ENCODE results near the gene HRG.

Gene HRG

GRCh38 chr3:186665625-186666188, at the start of gene HRG:
Gene HRG (plus strand): TSS chr3:186666014. CDS start chr3:186666032, 18 bp downstream.
- H3K4me3 ChIP-seq (replicated peaks; ENCODE audit: low read depth, low read length), result no peak within 1 kb of the TSS
- TF ChIP-seq CTCF (IDR thresholded peaks at IDR 0.05; ENCODE audit: low read depth, low read length, missing control alignments), result no peak
- DNase-seq (ENCODE audit: extremely low read depth, low read depth), result no peak

GRCh38 chr3:186616299-186616617, 49.6 kb upstream of the HRG start:
- TF ChIP-seq CTCF (IDR thresholded peaks at IDR 0.05; ENCODE audit: low read depth, low read length, missing control alignments), result no peak
- no peak for DNase-seq (ENCODE audit: extremely low read depth, low read depth)

GRCh38 chr3:186617036-186617946, 48.5 kb upstream of the HRG start:
- peak; percentile 90 for TF ChIP-seq CTCF (IDR thresholded peaks at IDR 0.05; ENCODE audit: low read depth, low read length, missing control alignments)
- H3K4me3 ChIP-seq (replicated peaks; ENCODE audit: low read depth, low read length), result no peak overlapping the region
- DNase-seq (ENCODE audit: extremely low read depth, low read depth), result peak; percentile 94

More at GRCh38 chr3:186616299-186616617, 49.6 kb upstream of the HRG start:
- no peak overlapping the region for H3K4me3 ChIP-seq (replicated peaks; ENCODE audit: low read depth, low read length)

GRCh38 chr3:186618318-186618938, 47.4 kb upstream of the HRG start:
- no peak for DNase-seq (ENCODE audit: extremely low read depth, low read depth)
- H3K4me3 ChIP-seq (replicated peaks; ENCODE audit: low read depth, low read length), result no peak overlapping the region
- no peak for TF ChIP-seq CTCF (IDR thresholded peaks at IDR 0.05; ENCODE audit: low read depth, low read length, missing control alignments)

GRCh38 chr3:186619787-186620212, 46.0 kb upstream of the HRG start:
- TF ChIP-seq CTCF (IDR thresholded peaks at IDR 0.05; ENCODE audit: low read depth, low read length, missing control alignments), result no peak
- H3K4me3 ChIP-seq (replicated peaks; ENCODE audit: low read depth, low read length), result no peak overlapping the region
- no peak for DNase-seq (ENCODE audit: extremely low read depth, low read depth)

- no peak for TF ChIP-seq CTCF (IDR thresholded peaks at IDR 0.05; ENCODE audit: low read depth, low read length, missing control alignments)
- H3K4me3 ChIP-seq (replicated peaks; ENCODE audit: low read depth, low read length), result no peak overlapping the region
Measured at GRCh38 chr3:186620213-186621092, 45.4 kb upstream of the HRG start.

More at GRCh38 chr3:186620213-186621092, 45.4 kb upstream of the HRG start:
- DNase-seq (ENCODE audit: extremely low read depth, low read depth), result no peak
